HepG2 (cell line): Measurements from ENCODE around the gene HSPB7. TPM values are rescaled to one million over a fixed set of nuclear protein-coding genes. Genes with fewer than 3 reads are reported as not detected.

Experiments
- ATAC-seq: fragments of 200-7000 bp; cut with Tn5 transposase; 3 replicates; pipeline ENCODE4 v1.9.1; 2020; ENCODE audit warnings: mild to moderate bottlenecking, moderate library complexity
- BruUV-seq: library from RNA; stranded (reverse); fragments of 400-500 nt; replicated peaks from 2 replicates; lab custom pipeline; 2021; lab: Mats Ljungman, UMichigan
- CTCF ChIA-PET: fragments of 300-600 bp; formaldehyde crosslinking; extraction: SDS; loops from one replicate; lab custom pipeline; 2021; ENCODE audit warnings: low total read pairs, inconsistent platforms, low intra/inter-chr PET ratio; lab: Yijun Ruan, JAX
- POLR2A ChIA-PET: fragments of 350-600 bp; sonication (Branson Sonifier 250); formaldehyde crosslinking; loops from one replicate; lab custom pipeline; 2020; ENCODE audit warnings: antibody characterized with exemption, inconsistent platforms; lab: Yijun Ruan, JAX
- DNase-seq: peaks from one replicate; pipeline ENCODE4 v3.0.0-alpha.2; 2015; ENCODE audit warnings: low spot score
- FAIRE-seq: peaks from 3 replicates; lab custom pipeline; 2011; peaks lifted over from hg19 to GRCh38; lab: Jason Lieb, UNC
- H2AFZ ChIP-seq: one replicate; pipeline ENCODE4 v1.6.1; 2011; ENCODE audit warnings: low read length, inconsistent platforms
- H3K27ac ChIP-seq: fragments of 300-600 bp; 3 replicates; pipeline ENCODE4 v1.8.0; 2011; ENCODE audit warnings: mixed run types, mild to moderate bottlenecking, mixed read lengths, low read length, inconsistent platforms; ENCODE audit not compliant: insufficient read depth; ENCODE audit errors: extremely low read length
- H3K27me3 ChIP-seq, 2 experiments: fragments of 200-600 bp in 1 of 2; 2 replicates in 1 of 2; 3 replicates in 1 of 2; pipeline versions ENCODE4 v1.6.0 to v1.8.0; 2011; ENCODE audit warnings: low read length in 2 of 2, mild to moderate bottlenecking in 2 of 2, moderate library complexity in 2 of 2, inconsistent platforms in 1 of 2; ENCODE audit not compliant: insufficient read depth in 2 of 2, control insufficient read depth in 1 of 2
- H3K36me3 ChIP-seq, 2 experiments: fragments of 200-600 bp in 1 of 2; replicated peaks in 1 of 2; 2 replicates in 1 of 2; 3 replicates in 1 of 2; pipeline versions ENCODE4 v1.5.1 to v1.8.0; 2011; ENCODE audit warnings: low read length in 2 of 2, inconsistent platforms in 1 of 2; ENCODE audit not compliant: insufficient read depth in 2 of 2, control insufficient read depth in 1 of 2
- H3K4me1 ChIP-seq: 2 replicates; pipeline ENCODE4 v1.5.1; 2012; ENCODE audit warnings: low read length, inconsistent platforms; ENCODE audit not compliant: insufficient read depth
- H3K4me2 ChIP-seq: 2 replicates; pipeline ENCODE4 v1.6.0; 2011; ENCODE audit warnings: low read depth, low read length, inconsistent platforms
- H3K4me3 ChIP-seq, 3 experiments: fragments of 200-600 bp in 1 of 3; sonication (generic), shearing (Covaris generic) in 1 of 3; replicated peaks in 1 of 3; 2 replicates each; pipeline ENCODE4 v1.5.1; 2011 to 2016; ENCODE audit warnings: low read length in 3 of 3, inconsistent platforms in 2 of 3, low read depth in 2 of 3, mild to moderate bottlenecking in 2 of 3, control low read depth in 1 of 3, mixed read lengths in 1 of 3; ENCODE audit not compliant: insufficient read depth in 1 of 3
- H3K79me2 ChIP-seq: one replicate; pipeline ENCODE4 v1.6.1; 2011; ENCODE audit warnings: low read length, inconsistent platforms; ENCODE audit not compliant: insufficient read depth
- H3K9ac ChIP-seq: 2 replicates; pipeline ENCODE4 v1.6.0; 2011; ENCODE audit warnings: mild to moderate bottlenecking, low read depth, low read length, inconsistent platforms; ENCODE audit not compliant: insufficient read depth
- H3K9me3 ChIP-seq: 2 replicates; pipeline ENCODE4 v1.5.1; 2012; ENCODE audit warnings: mild to moderate bottlenecking, low read length
- H4K20me1 ChIP-seq: 2 replicates; pipeline ENCODE4 v1.6.0; 2011; ENCODE audit warnings: inconsistent platforms, mild to moderate bottlenecking, low read length, moderate library complexity; ENCODE audit not compliant: insufficient read depth
- CEBPB ChIP-seq: IDR thresholded peaks from 2 replicates; pipeline ENCODE4 v1.6.1; 2011; ENCODE audit warnings: low read depth, low read length, improper control_type of control experiment, borderline replicate concordance
- FOXP4 ChIP-seq: sonication (generic); formaldehyde crosslinking; IDR thresholded peaks from 2 replicates; pipeline ENCODE4 v1.4.0; 2020; ENCODE audit warnings: missing genetic modification reagents
- MBNL3 ChIP-seq: fragments of 250-450 bp; sonication (Bioruptor Pico); conservative IDR thresholded peaks from 2 replicates; pipeline ENCODE4 v1.8.0; 2022; ENCODE audit warnings: mild to moderate bottlenecking, inconsistent platforms
- NFKBIZ ChIP-seq: IDR thresholded peaks from 2 replicates; pipeline ENCODE4 v1.6.1; 2018; ENCODE audit warnings: missing genetic modification reagents, missing compliant biosample characterization
- ONECUT2 ChIP-seq: sonication (generic); formaldehyde crosslinking; IDR thresholded peaks from 2 replicates; pipeline ENCODE4 v1.4.0; 2020; ENCODE audit warnings: missing genetic modification reagents
- ZNF350 ChIP-seq: sonication (generic); formaldehyde crosslinking; IDR thresholded peaks from 2 replicates; pipeline ENCODE4 v1.4.0; 2020; ENCODE audit warnings: mild to moderate bottlenecking, low read depth, missing genetic modification reagents, borderline replicate concordance
- WGBS: methylation state at CpG from one replicate; pipeline ENCODE4 v1.1.6; 2017; ENCODE audit warnings: low lambda C conversion rate; 5-methylcytosine and 5-hydroxymethylcytosine counted together
- in situ Hi-C: cut with HindIII; loops from 2 replicates; pipeline ENCODE4 v1.10.0; 2017; ENCODE audit warnings: low pct_unique_long_range_greater_than_20kb; ENCODE audit not compliant: extremely low pct_ligation_motif_present
- intact Hi-C: fragments of 100-400 bp; cut with micrococcal nuclease; formaldehyde crosslinking; loops from one replicate; pipeline ENCODE4 v1.10.0; 2022; ENCODE audit not compliant: unreplicated experiment
- polyA plus RNA-seq, 8 experiments: library from polyadenylated mRNA; depleted of rRNA in 3 of 8; stranded (reverse) in 7 of 8; unstranded in 1 of 8; fragments of >200 nt; fragmentation: Illumina TruSeq in 4 of 8; extraction: Trizol in 4 of 8; gene quantifications; 2 replicates each; pipeline versions ENCODE4 v1.2.1 to v1.2.3, GENCODE V29; 2011 to 2016; ENCODE audit warnings: low read depth in 4 of 8, missing spikeins in 1 of 8, mixed read lengths in 1 of 8; ENCODE audit not compliant: insufficient read depth in 1 of 8
- total RNA-seq, 5 experiments: library from RNA; depleted of rRNA; stranded (reverse); fragments of >200 nt; fragmentation: Illumina TruSeq; extraction: Trizol; gene quantifications; 2 replicates each; pipeline ENCODE4 v1.2.3, GENCODE V29; 2016; ENCODE audit warnings: low read depth in 1 of 5

HSPB7 gene
- total and polyA plus RNA-seq, 2 of the 13 experiments (the other 11 are each of a cell fraction or from before 2014, with no cell fraction given): 0.20 TPM; not detected in 1

GRCh38 chr1:15989776-15990175 is 28.1 kb downstream of the HSPB7 start:
- DNase-seq: no peak
- Histone ChIP-seq H3K9ac (no peak overlapping the region), H3K4me2 (no peak overlapping the region), H3K79me2 (no peaks in the 10 kb centered on the region), H4K20me1 (no peaks in the 10 kb centered on the region), H3K36me3 (no peaks in the 10 kb centered on the region), H2AFZ (no peak overlapping the region), H3K27me3 (peaks cover 6 to 29% of the 10 kb centered on the region in 2 experiments; a peak in 3 of 5 replicates), H3K27ac (no peak overlapping the region), H3K9me3 (no peaks in the 10 kb centered on the region), H3K4me1 (peaks cover 18% of the 10 kb centered on the region), H3K4me3 (no peak overlapping the region)
- intact Hi-C loops: loop anchor here (10.0 kb wide), 1 partner anchor 175 kb away; no protein-coding TSS in a partner anchor
- FAIRE-seq: no peak
- WGBS: 29% methylated on average over 5 of the region's 9 CpGs
- BruUV-seq: no TSS peak
- ChIA-PET CTCF (no interaction called here), POLR2A (no interaction called here)
- in situ Hi-C loops: no loop called here
- ATAC-seq: no peak
- TF ChIP-seq CEBPB (no peak), NFKBIZ (CRISPR knock-in tag) (no peak), MBNL3 (CRISPR knock-in tag) (no peak), ZNF350 (CRISPR knock-in tag) (no peak), FOXP4 (CRISPR knock-in tag) (no peak), ONECUT2 (CRISPR knock-in tag) (no peak)
